Articular chondrocyte of knee joint (primary cell): ENCODE measurements around the gene MAP3K13. TPM values are rescaled to one million over a fixed set of nuclear protein-coding genes. Genes with fewer than 3 reads are reported as not detected.

Source experiments
- total RNA-seq: library from RNA; depleted of rRNA; stranded (reverse); fragments of >200 nt; gene quantifications from 2 replicates; pipeline ENCODE4 v1.2.3, GENCODE V29; 2012

The MAP3K13 gene, protein sequence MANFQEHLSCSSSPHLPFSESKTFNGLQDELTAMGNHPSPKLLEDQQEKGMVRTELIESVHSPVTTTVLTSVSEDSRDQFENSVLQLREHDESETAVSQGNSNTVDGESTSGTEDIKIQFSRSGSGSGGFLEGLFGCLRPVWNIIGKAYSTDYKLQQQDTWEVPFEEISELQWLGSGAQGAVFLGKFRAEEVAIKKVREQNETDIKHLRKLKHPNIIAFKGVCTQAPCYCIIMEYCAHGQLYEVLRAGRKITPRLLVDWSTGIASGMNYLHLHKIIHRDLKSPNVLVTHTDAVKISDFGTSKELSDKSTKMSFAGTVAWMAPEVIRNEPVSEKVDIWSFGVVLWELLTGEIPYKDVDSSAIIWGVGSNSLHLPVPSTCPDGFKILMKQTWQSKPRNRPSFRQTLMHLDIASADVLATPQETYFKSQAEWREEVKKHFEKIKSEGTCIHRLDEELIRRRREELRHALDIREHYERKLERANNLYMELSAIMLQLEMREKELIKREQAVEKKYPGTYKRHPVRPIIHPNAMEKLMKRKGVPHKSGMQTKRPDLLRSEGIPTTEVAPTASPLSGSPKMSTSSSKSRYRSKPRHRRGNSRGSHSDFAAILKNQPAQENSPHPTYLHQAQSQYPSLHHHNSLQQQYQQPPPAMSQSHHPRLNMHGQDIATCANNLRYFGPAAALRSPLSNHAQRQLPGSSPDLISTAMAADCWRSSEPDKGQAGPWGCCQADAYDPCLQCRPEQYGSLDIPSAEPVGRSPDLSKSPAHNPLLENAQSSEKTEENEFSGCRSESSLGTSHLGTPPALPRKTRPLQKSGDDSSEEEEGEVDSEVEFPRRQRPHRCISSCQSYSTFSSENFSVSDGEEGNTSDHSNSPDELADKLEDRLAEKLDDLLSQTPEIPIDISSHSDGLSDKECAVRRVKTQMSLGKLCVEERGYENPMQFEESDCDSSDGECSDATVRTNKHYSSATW
- 21.4 and 23.9 TPM in 2 replicates for total RNA-seq

DNA sequence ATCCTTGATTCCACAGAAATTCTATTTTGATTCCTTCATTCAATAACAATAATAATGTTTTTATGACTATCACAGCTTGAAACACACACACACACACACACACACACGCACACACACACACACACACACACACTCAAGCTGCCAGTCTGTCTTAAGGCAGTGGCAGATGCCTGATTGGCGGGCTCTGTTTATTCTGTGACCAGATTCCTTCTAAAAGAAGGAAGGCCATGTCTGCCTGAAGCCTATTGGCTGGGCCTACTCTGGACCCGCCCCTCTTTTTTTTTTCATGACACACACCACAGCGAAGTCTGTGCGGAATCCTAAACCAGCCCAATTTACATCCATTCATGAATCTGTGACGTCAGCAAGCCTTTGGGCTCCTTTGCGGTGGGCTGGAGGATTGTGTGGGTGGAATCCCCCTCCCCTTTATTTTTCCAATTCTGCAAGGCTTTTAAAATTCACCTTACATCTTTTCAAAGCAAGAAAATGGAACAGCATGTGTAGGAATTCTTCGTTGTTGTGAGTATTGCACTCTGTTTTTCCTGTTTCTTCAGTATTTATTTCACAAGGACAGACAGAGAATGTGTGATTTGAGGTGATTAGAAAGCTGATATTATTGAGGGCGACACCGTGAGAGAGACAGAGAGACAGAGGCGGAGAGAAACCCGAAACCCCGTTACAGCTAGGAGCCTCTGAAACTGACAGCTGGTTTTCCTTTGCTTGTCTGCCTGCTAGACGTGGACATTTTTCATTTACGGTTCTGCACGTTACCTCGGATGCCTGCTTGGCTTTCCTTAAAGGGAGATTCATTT lies at the start of gene MAP3K13:
MAP3K13 (plus strand) TSS at position 287 of the 812 bp plus-strand sequence. CDS start 65,446 bp downstream, outside the sequence.

DNA sequence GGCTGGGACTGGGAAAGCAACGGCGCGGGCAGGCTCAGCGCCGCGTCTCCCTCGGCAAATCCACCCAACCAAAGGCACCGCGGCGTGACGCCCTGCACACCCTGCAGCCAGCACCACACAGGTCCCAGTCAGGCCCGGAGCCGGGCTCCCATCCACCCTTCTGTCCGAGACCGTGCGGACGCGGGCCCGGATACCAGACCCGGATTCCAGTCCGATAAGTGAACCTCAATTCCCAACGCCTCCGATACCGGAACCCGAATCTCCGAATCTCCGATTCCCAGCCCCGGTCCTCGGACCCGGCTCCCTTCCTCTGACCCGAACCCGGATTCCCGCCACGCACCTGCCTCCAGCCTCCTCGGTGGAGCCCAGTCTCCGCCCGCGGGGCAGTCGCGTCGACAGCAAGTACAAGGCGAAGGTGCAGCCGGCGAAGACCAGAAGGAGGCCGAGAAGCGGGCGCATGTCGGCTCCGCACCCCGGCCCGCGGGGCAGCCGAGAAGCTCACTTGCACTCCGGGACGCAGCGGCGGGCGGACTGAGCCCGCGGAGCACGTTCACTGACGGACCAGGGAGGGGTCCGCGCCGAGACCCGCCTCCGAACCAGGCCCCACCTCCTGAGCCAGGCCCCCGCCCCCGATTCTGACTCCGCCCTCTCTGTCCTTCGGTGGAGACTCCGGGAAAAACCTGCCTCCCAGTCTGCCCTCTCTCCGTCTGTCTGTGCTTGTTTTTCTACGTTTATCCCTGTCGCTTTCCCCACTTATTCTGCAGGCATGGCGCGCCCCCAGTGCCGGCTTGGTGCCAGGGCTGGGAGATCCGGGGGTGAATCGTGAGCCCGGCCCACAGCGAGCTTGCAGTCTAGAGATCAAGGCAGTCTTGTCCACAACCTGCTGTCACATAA lies 135.8 kb downstream of the MAP3K13 start, which contains the start of gene TMEM41A:
TMEM41A (minus strand) TSS at position 533 of the 894 bp plus-strand sequence; CDS start at position 459, 74 bp downstream.

Other genes with a start within 250 kb of the MAP3K13 start
- 1.5 and 3.9 TPM in 2 replicates for gene C3orf70, start 210.1 kb upstream of the MAP3K13 start, total RNA-seq
- 7.3 and 7.6 TPM in 2 replicates for gene EHHADH, start 109.1 kb upstream of the MAP3K13 start, total RNA-seq
- gene TMEM41A, start 135.9 kb downstream of the MAP3K13 start, total RNA-seq, result 10.8 and 12.5 TPM in 2 replicates
- under 0.01 TPM in 1 of 2 replicates, not detected in the other for gene LIPH, start 189.5 kb downstream of the MAP3K13 start, total RNA-seq
- 33.8 TPM in 2 replicates for gene SENP2, start 223.2 kb downstream of the MAP3K13 start, total RNA-seq